IMR-90 (cell line): ENCODE results near the gene NDUFS2. TPM values are rescaled to one million over a fixed set of nuclear protein-coding genes. Genes with fewer than 3 reads are reported as not detected.

Experiments
- ATAC-seq: fragments of 200-7000 bp; cut with Tn5 transposase; 2 replicates; pipeline ENCODE4 v1.9.1; 2020; ENCODE audit warnings: low read depth, mild to moderate bottlenecking, moderate library complexity
- BruUV-seq: library from RNA; stranded (reverse); fragments of 400-500 nt; replicated peaks from 2 replicates; lab custom pipeline; 2021; lab: Mats Ljungman, UMichigan
- CTCF ChIA-PET: fragments of 300-600 bp; formaldehyde crosslinking; extraction: SDS; loops from one replicate; lab custom pipeline; 2021; ENCODE audit warnings: antibody characterized with exemption; lab: Yijun Ruan, JAX
- POLR2A ChIA-PET: fragments of 300-600 bp; sonication (Branson Sonifier 250); formaldehyde crosslinking; loops from one replicate; lab custom pipeline; 2022; ENCODE audit warnings: antibody characterized with exemption; ENCODE audit not compliant: unreplicated experiment; lab: Charles Lee
- DNase-seq: peaks from one replicate; pipeline ENCODE4 v3.0.0; 2013
- H2AFZ ChIP-seq: replicated peaks from 2 replicates; pipeline ENCODE3; 2013; ENCODE audit warnings: low read length, mild to moderate bottlenecking; ENCODE audit not compliant: poor library complexity
- H2AK5ac ChIP-seq: 2 replicates; pipeline ENCODE4 v1.6.1; 2013; ENCODE audit warnings: low read depth, low read length, inconsistent platforms
- H2AK9ac ChIP-seq: replicated peaks from 2 replicates; pipeline ENCODE3; 2013; ENCODE audit warnings: mild to moderate bottlenecking, low read depth, low read length, moderate library complexity; ENCODE audit not compliant: poor library complexity
- H2BK120ac ChIP-seq: 2 replicates; pipeline ENCODE4 v1.6.1; 2013; ENCODE audit warnings: low read depth, low read length, inconsistent platforms
- H2BK15ac ChIP-seq: 3 replicates; pipeline ENCODE4 v1.6.1; 2013; ENCODE audit warnings: low read depth, low read length, inconsistent platforms
- H2BK20ac ChIP-seq: 2 replicates; pipeline ENCODE4 v1.6.1; 2013; ENCODE audit warnings: low read depth, mild to moderate bottlenecking, inconsistent platforms, low read length, moderate library complexity
- H2BK5ac ChIP-seq: 2 replicates; pipeline ENCODE4 v1.6.1; 2013; ENCODE audit warnings: mild to moderate bottlenecking, low read depth, low read length, inconsistent platforms; ENCODE audit not compliant: poor library complexity, severe bottlenecking
- H3K14ac ChIP-seq: replicated peaks from 2 replicates; pipeline ENCODE4 v1.6.1; 2013; ENCODE audit warnings: low read depth, low read length, inconsistent platforms
- H3K18ac ChIP-seq: 2 replicates; pipeline ENCODE4 v1.6.1; 2013; ENCODE audit warnings: low read depth, low read length, control low read depth
- H3K23ac ChIP-seq: 2 replicates; pipeline ENCODE4 v1.6.1; 2013; ENCODE audit warnings: low read depth, low read length, inconsistent platforms
- H3K27ac ChIP-seq: 2 replicates; pipeline ENCODE4 v1.5.1; 2013; ENCODE audit warnings: mild to moderate bottlenecking, control low read depth, low read length; ENCODE audit not compliant: insufficient read depth
- H3K27me3 ChIP-seq: 2 replicates; pipeline ENCODE4 v1.6.1; 2013; ENCODE audit warnings: low read length; ENCODE audit not compliant: control insufficient read depth, insufficient read depth
- H3K36me3 ChIP-seq: 2 replicates; pipeline ENCODE4 v1.6.1; 2013; ENCODE audit warnings: low read length, mixed read lengths; ENCODE audit not compliant: control insufficient read depth, insufficient read depth
- H3K4ac ChIP-seq: 2 replicates; pipeline ENCODE4 v1.6.1; 2013; ENCODE audit warnings: low read depth, low read length, inconsistent platforms
- H3K4me1 ChIP-seq: 2 replicates; pipeline ENCODE4 v1.6.1; 2013; ENCODE audit warnings: low read length, mixed read lengths; ENCODE audit not compliant: control insufficient read depth, insufficient read depth
- H3K4me2 ChIP-seq: 2 replicates; pipeline ENCODE4 v1.6.1; 2013; ENCODE audit warnings: low read depth, mild to moderate bottlenecking, control low read depth, low read length, moderate library complexity
- H3K4me3 ChIP-seq: 2 replicates; pipeline ENCODE4 v1.5.1; 2013; ENCODE audit warnings: low read depth, mild to moderate bottlenecking, control low read depth, low read length, moderate library complexity; ENCODE audit not compliant: insufficient read depth
- H3K56ac ChIP-seq: 2 replicates; pipeline ENCODE4 v1.6.1; 2013; ENCODE audit warnings: low read length, inconsistent platforms; ENCODE audit not compliant: insufficient read depth; ENCODE audit errors: extremely low read depth
- H3K79me1 ChIP-seq, 2 experiments: 2 replicates each; pipeline ENCODE4 v1.6.1; 2013; ENCODE audit warnings: low read length in 2 of 2, inconsistent platforms in 1 of 2, low read depth in 1 of 2
- H3K9ac ChIP-seq: 2 replicates; pipeline ENCODE4 v1.6.1; 2013; ENCODE audit warnings: low read depth, low read length, control low read depth
- H3K9me1 ChIP-seq: 2 replicates; pipeline ENCODE4 v1.6.1; 2013; ENCODE audit warnings: low read length, inconsistent platforms; ENCODE audit not compliant: insufficient read depth
- H3K9me3 ChIP-seq: 2 replicates; pipeline ENCODE4 v1.6.1; 2013; ENCODE audit warnings: low read length; ENCODE audit not compliant: control insufficient read depth, insufficient read depth
- H4K20me1 ChIP-seq: 2 replicates; pipeline ENCODE4 v1.6.1; 2013; ENCODE audit warnings: low read length, inconsistent platforms; ENCODE audit not compliant: insufficient read depth
- H4K5ac ChIP-seq: 2 replicates; pipeline ENCODE4 v1.6.1; 2013; ENCODE audit warnings: mild to moderate bottlenecking, low read depth, low read length, control low read depth
- H4K8ac ChIP-seq, 2 experiments: 2 replicates each; pipeline ENCODE4 v1.6.1; 2013; ENCODE audit warnings: low read depth in 2 of 2, low read length in 2 of 2, control low read depth in 1 of 2, inconsistent platforms in 1 of 2
- H4K91ac ChIP-seq: 2 replicates; pipeline ENCODE4 v1.6.1; 2013; ENCODE audit warnings: low read depth, low read length, inconsistent platforms; ENCODE audit not compliant: insufficient read depth
- BHLHE40 ChIP-seq: fragments of 150-350 bp; IDR thresholded peaks from 2 replicates; pipeline ENCODE4 v1.6.1; 2016; ENCODE audit warnings: mild to moderate bottlenecking, low read depth, low read length
- CEBPB ChIP-seq: IDR thresholded peaks from 2 replicates; pipeline ENCODE4 v1.6.1; 2012; ENCODE audit warnings: low read depth, low read length, improper control_type of control experiment
- CHD1 ChIP-seq: IDR thresholded peaks from 2 replicates; pipeline ENCODE4 v1.6.1; 2012; ENCODE audit warnings: low read depth, low read length, improper control_type of control experiment
- CTCF ChIP-seq: conservative IDR thresholded peaks from 2 replicates; pipeline ENCODE4 v1.5.1; 2012; ENCODE audit warnings: mild to moderate bottlenecking, low read depth, low read length, improper control_type of control experiment
- FOS ChIP-seq: fragments of 150-350 bp; IDR thresholded peaks from 2 replicates; pipeline ENCODE4 v1.6.1; 2016; ENCODE audit warnings: low read depth, low read length
- MAFK ChIP-seq: IDR thresholded peaks from 2 replicates; pipeline ENCODE4 v1.6.1; 2012; ENCODE audit warnings: low read depth, low read length, improper control_type of control experiment
- MAZ ChIP-seq: IDR thresholded peaks from 2 replicates; pipeline ENCODE4 v1.6.1; 2012; ENCODE audit warnings: low read depth, mild to moderate bottlenecking, low read length, improper control_type of control experiment, moderate library complexity, borderline replicate concordance
- MXI1 ChIP-seq: IDR thresholded peaks from 2 replicates; pipeline ENCODE4 v1.6.1; 2012; ENCODE audit warnings: low read depth, mild to moderate bottlenecking, low read length, moderate library complexity, borderline replicate concordance
- NFE2L2 ChIP-seq: fragments of 150-350 bp; IDR thresholded peaks from 2 replicates; pipeline ENCODE4 v1.6.1; 2016; ENCODE audit warnings: low read depth, mild to moderate bottlenecking, low read length
- POLR2A ChIP-seq: IDR thresholded peaks from 2 replicates; pipeline ENCODE4 v1.6.1; 2012; ENCODE audit warnings: mild to moderate bottlenecking, low read depth, low read length
- RAD21 ChIP-seq: IDR thresholded peaks from 2 replicates; pipeline ENCODE4 v1.6.1; 2012; ENCODE audit warnings: low read length, improper control_type of control experiment
- RCOR1 ChIP-seq: IDR thresholded peaks from 2 replicates; pipeline ENCODE4 v1.6.1; 2012; ENCODE audit warnings: mild to moderate bottlenecking, low read length, improper control_type of control experiment; ENCODE audit not compliant: insufficient replicate concordance
- RFX5 ChIP-seq: IDR thresholded peaks from 2 replicates; pipeline ENCODE4 v1.8.0; 2012; ENCODE audit warnings: low read depth, mild to moderate bottlenecking, low read length, moderate library complexity
- SMC3 ChIP-seq: fragments of 150-350 bp; IDR thresholded peaks from 2 replicates; pipeline ENCODE4 v1.6.1; 2016; ENCODE audit warnings: low read depth, mild to moderate bottlenecking, antibody characterized with exemption, low read length, moderate library complexity
- USF2 ChIP-seq: fragments of 150-350 bp; IDR thresholded peaks from 2 replicates; pipeline ENCODE4 v1.6.1; 2017; ENCODE audit warnings: mild to moderate bottlenecking, antibody characterized with exemption, low read length, low read depth
- WGBS, 2 experiments: methylation state at CpG; one replicate each; pipeline versions ENCODE4 v1.1.5 to v1.1.7; 2013; ENCODE audit warnings: missing lambda C conversion rate in 2 of 2; ENCODE audit not compliant: insufficient read length in 1 of 2; ENCODE audit errors: extremely low coverage in 2 of 2; 5-methylcytosine and 5-hydroxymethylcytosine counted together
- dilution Hi-C: fragments of 300-500 bp; cut with HindIII; formaldehyde crosslinking; loops from one replicate; pipeline ENCODE4 v1.14.3; 2018; ENCODE audit warnings: low sequenced_read_pairs; ENCODE audit not compliant: unreplicated experiment
- in situ Hi-C: fragments of 300-500 bp; cut with MboI; formaldehyde crosslinking; loops from 3 replicates; pipeline ENCODE4 v1.14.3; 2019; ENCODE audit warnings: low sequenced_read_pairs, inconsistent platforms, mixed read lengths
- intact Hi-C: fragments of 100-400 bp; cut with micrococcal nuclease; formaldehyde crosslinking; loops from 2 replicates; pipeline ENCODE4 v1.10.0; 2022
- polyA plus RNA-seq, 3 experiments: library from polyadenylated mRNA; depleted of rRNA; stranded (reverse); fragments of >200 nt; gene quantifications; 2 replicates each; pipeline ENCODE4 v1.2.3, GENCODE V29; 2012; ENCODE audit warnings: low replicate concordance in 1 of 3
- total RNA-seq: library from RNA; depleted of rRNA; stranded (reverse); fragments of >200 nt; gene quantifications from 2 replicates; pipeline ENCODE4 v1.2.3, GENCODE V29; 2012
- TF ChIP-seq, protein P1 (sequence below): fragments of 150-350 bp; IDR thresholded peaks from 2 replicates; pipeline ENCODE4 v1.6.1; 2016; ENCODE audit warnings: low read depth, mild to moderate bottlenecking, low read length, moderate library complexity, borderline replicate concordance

The NDUFS2 gene
- total and polyA plus RNA-seq, 2 of the 4 experiments (the other 2 are of a cell fraction) = 85.5 to 101 TPM

GRCh38 chr1:161230762-161231161, 28.6 kb downstream of the NDUFS2 start:
- H4K20me1 ChIP-seq = no peaks in the 10 kb centered on the region

More at GRCh38 chr1:161230762-161231161, 28.6 kb downstream of the NDUFS2 start:
- Histone ChIP-seq H2AK5ac (no peak overlapping the region), H3K18ac (no peak overlapping the region), H4K91ac (no peak overlapping the region), H2BK5ac (no peak overlapping the region), H3K9ac (no peak overlapping the region), H3K9me3 (no peaks in the 10 kb centered on the region), H3K9me1 (peaks cover 8% of the 10 kb centered on the region; the same call in 1 of the 2 replicates), H3K4me3 (no peak overlapping the region), H3K27ac (no peak overlapping the region), H2BK120ac (no peak overlapping the region), H3K27me3 (no peaks in the 10 kb centered on the region), H2BK15ac (no peak overlapping the region), H3K56ac (no peak overlapping the region), H2AK9ac (no peak overlapping the region), H4K8ac (no peak overlapping the region), H3K14ac (no peak overlapping the region), H2AFZ (no peak overlapping the region), H2BK20ac (no peak overlapping the region), H3K4me1 (peaks cover 7% of the 10 kb centered on the region; the same call in 1 of the 2 replicates), H4K5ac (no peak overlapping the region), H3K23ac (no peak overlapping the region), H3K4ac (no peak overlapping the region), H3K79me1 (peaks cover 9 to 17% of the 10 kb centered on the region in 2 experiments; a peak in 3 of 4 replicates), H3K4me2 (no peak overlapping the region), H3K36me3 (peaks cover 19% of the 10 kb centered on the region)
- dilution Hi-C loops (no loop called here), intact Hi-C loops (no loop called here), in situ Hi-C loops (no loop called here)
- ChIA-PET POLR2A (no interaction called here), CTCF (interaction anchor here (1.2 to 1.3 kb wide), 2 partner anchors 151 to 519 kb away, joined by 5 to 7 read pairs; partner anchors contain the start of gene DUSP12)
- 95% methylated on average over 4 of the region's 7 CpGs; no CpG with 5 or more reads in 1 of the 2 experiments for WGBS, 2 experiments
- no peak for TF ChIP-seq USF2
- TF ChIP-seq, protein P1, sequence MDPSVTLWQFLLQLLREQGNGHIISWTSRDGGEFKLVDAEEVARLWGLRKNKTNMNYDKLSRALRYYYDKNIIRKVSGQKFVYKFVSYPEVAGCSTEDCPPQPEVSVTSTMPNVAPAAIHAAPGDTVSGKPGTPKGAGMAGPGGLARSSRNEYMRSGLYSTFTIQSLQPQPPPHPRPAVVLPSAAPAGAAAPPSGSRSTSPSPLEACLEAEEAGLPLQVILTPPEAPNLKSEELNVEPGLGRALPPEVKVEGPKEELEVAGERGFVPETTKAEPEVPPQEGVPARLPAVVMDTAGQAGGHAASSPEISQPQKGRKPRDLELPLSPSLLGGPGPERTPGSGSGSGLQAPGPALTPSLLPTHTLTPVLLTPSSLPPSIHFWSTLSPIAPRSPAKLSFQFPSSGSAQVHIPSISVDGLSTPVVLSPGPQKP = no peak
- no peak for TF ChIP-seq CHD1
- no peak for TF ChIP-seq MXI1
- no peak for TF ChIP-seq RAD21
- TF ChIP-seq RFX5 = no peak
- no peak for TF ChIP-seq SMC3
- no peak for TF ChIP-seq CTCF
- TF ChIP-seq MAFK = no peak
- no peak for TF ChIP-seq POLR2A
- TF ChIP-seq NFE2L2 = no peak
- no peak for TF ChIP-seq MAZ
- TF ChIP-seq FOS = no peak
- TF ChIP-seq BHLHE40 = no peak
- no peak for TF ChIP-seq CEBPB
- no peak for TF ChIP-seq RCOR1
- ATAC-seq (no peak), DNase-seq (no peak)
- BruUV-seq = no TSS peak
